ENCODE results near the gene EXTL2.
A peak's percentile ranks its signal among the peaks of the same experiment; 100 is the strongest.

The EXTL2 gene

DNA sequence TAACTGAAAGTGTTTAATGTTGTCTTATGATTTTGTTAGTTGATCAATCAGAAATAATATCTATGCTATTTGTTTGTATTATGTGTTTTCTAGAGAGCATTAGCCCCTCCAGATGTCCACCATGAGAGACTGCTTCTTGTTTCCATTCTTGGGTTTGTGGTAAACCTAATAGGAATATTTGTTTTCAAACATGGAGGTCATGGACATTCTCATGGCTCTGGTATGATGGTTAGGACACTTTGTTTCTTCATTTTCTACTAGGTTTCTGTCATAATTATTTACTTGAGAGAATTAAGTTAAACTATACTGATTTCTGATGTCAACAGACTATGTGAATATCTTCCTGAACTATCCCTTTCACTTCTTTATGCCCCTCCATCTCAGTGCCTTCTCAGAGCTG lies 17.4 kb upstream of the EXTL2 start:
- Histone ChIP-seq H2BK5ac (ENCODE audit: low read depth, low read length, poor library complexity, severe bottlenecking) (no peak overlapping the region), H3K4me2 (ENCODE audit: low read length, poor library complexity, severe bottlenecking) (no peak overlapping the region), H3K4me1 (ENCODE audit: control insufficient read depth, insufficient read depth, low read depth, low read length) (no peaks in the 10 kb centered on the region), H3K79me1 (replicated peaks; ENCODE audit: low read length, poor library complexity, severe bottlenecking) (peaks cover 2% of the 10 kb centered on the region), H2AK5ac (ENCODE audit: low read length, severe bottlenecking) (no peak overlapping the region), H4K91ac (ENCODE audit: low read length) (no peak overlapping the region), H4K8ac (ENCODE audit: low read length) (no peak overlapping the region), H3K23ac (ENCODE audit: low read length in 2 of 2) (no peak overlapping the region), H3K27ac (ENCODE audit: low read length, poor library complexity, severe bottlenecking) (no peak overlapping the region), H2BK15ac (ENCODE audit: low read depth, poor library complexity, severe bottlenecking) (no peak overlapping the region), H3K4me3 (ENCODE audit: insufficient read depth in 1 of 2, low read depth in 1 of 2, low read length in 2 of 2) (no peak overlapping the region), H3K4ac (ENCODE audit: low read depth in 1 of 2, low read length in 2 of 2) (no peak overlapping the region), H3K27me3 (ENCODE audit: control insufficient read depth in 1 of 2, insufficient read depth in 1 of 2, low read length in 2 of 2) (no peaks in the 10 kb centered on the region), H3K9me3 (ENCODE audit: control insufficient read depth, low read length) (no peaks in the 10 kb centered on the region), H2AFZ (ENCODE audit: low read depth, low read length) (no peak overlapping the region), H3K9ac (ENCODE audit: low read length) (no peak overlapping the region), H3K18ac (ENCODE audit: low read depth in 1 of 2, low read length in 2 of 2) (no peak overlapping the region), H2BK120ac (ENCODE audit: low read depth, low read length) (no peak overlapping the region), H3K36me3 (ENCODE audit: control insufficient read depth in 1 of 2, insufficient read depth in 2 of 2, low read depth in 1 of 2, low read length in 2 of 2) (peaks cover 7 to 95% of the 10 kb centered on the region in 2 experiments), H2BK12ac (ENCODE audit: low read length in 2 of 2) (no peak overlapping the region), H3K14ac (ENCODE audit: low read length in 2 of 2) (no peak overlapping the region)
- DNase-seq: peak; percentile 29

DNA sequence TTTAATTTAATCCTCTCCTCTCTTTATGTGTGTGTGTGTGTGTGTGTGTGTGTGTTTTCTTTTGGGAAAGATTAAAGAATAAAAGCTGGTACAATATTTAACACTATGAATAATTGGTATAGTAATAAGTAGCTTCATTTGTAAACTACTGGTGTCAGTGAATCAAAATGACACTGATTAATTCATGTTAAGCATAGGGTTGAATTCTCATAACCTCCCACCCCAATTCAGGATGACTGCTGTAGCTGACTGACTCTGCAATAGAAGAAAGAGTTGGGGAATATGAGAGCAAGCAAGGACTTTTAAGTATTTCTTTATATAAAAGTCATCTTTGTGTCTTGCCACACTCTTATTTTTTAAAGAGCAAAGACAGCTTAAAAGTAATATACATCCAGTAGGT lies 14.4 kb upstream of the EXTL2 start:
- no peak overlapping the region for H4K8ac ChIP-seq (ENCODE audit: low read length)
- no peak overlapping the region for H2AFZ ChIP-seq (ENCODE audit: low read depth, low read length)
- no peak overlapping the region for H2BK12ac ChIP-seq (ENCODE audit: low read length in 2 of 2)
- H2BK15ac ChIP-seq (ENCODE audit: low read depth, poor library complexity, severe bottlenecking): no peak overlapping the region
- H3K27me3 ChIP-seq (ENCODE audit: control insufficient read depth in 1 of 2, insufficient read depth in 1 of 2, low read length in 2 of 2): no peaks in the 10 kb centered on the region
- peaks cover 4% of the 10 kb centered on the region for H3K9me3 ChIP-seq (ENCODE audit: control insufficient read depth, low read length)
- H3K18ac ChIP-seq (ENCODE audit: low read depth in 1 of 2, low read length in 2 of 2): no peak overlapping the region
- no peak overlapping the region for H3K4ac ChIP-seq (ENCODE audit: low read depth in 1 of 2, low read length in 2 of 2)
- H2BK120ac ChIP-seq (ENCODE audit: low read depth, low read length): no peak overlapping the region
- no peak overlapping the region for H3K9ac ChIP-seq (ENCODE audit: low read length)
- DNase-seq: no peak
- peaks cover 11 to 94% of the 10 kb centered on the region in 2 experiments for H3K36me3 ChIP-seq (ENCODE audit: control insufficient read depth in 1 of 2, insufficient read depth in 2 of 2, low read depth in 1 of 2, low read length in 2 of 2)
- H3K4me1 ChIP-seq (ENCODE audit: control insufficient read depth, insufficient read depth, low read depth, low read length): no peaks in the 10 kb centered on the region
- no peak overlapping the region for H3K4me2 ChIP-seq (ENCODE audit: low read length, poor library complexity, severe bottlenecking)
- H2AK5ac ChIP-seq (ENCODE audit: low read length, severe bottlenecking): no peak overlapping the region
- no peak overlapping the region for H3K4me3 ChIP-seq (ENCODE audit: insufficient read depth in 1 of 2, low read depth in 1 of 2, low read length in 2 of 2)
- H3K27ac ChIP-seq (ENCODE audit: low read length, poor library complexity, severe bottlenecking): no peak overlapping the region
- peaks cover 11% of the 10 kb centered on the region for H3K79me1 ChIP-seq (replicated peaks; ENCODE audit: low read length, poor library complexity, severe bottlenecking)
- no peak overlapping the region for H3K23ac ChIP-seq (ENCODE audit: low read length in 2 of 2)
- no peak overlapping the region for H4K91ac ChIP-seq (ENCODE audit: low read length)
- H3K14ac ChIP-seq (ENCODE audit: low read length in 2 of 2): no peak overlapping the region
- no peak overlapping the region for H2BK5ac ChIP-seq (ENCODE audit: low read depth, low read length, poor library complexity, severe bottlenecking)

DNA sequence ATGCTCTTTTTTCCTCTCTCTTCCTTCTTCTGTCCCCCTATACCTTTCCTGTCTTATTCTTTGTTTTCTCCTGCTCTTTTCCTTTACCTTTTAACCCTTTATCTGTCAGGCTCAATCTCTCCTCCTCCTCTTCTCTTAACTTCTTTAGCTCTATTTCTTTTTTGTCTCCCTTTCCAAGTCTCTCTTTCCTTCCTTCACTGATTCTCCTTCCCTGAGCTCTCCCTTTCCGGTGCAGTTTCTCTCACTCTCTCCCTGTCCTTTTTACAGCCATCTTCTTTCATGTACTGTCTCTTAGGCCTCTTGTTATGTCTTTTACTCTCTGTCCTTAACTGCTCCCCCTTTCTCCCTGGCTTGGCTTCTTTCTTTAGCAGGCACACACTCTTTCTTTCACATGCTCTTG lies 13.2 kb upstream of the EXTL2 start:
- H3K4me1 ChIP-seq (ENCODE audit: control insufficient read depth, insufficient read depth, low read depth, low read length): no peaks in the 10 kb centered on the region
- H2AFZ ChIP-seq (ENCODE audit: low read depth, low read length): no peak overlapping the region
- no peak overlapping the region for H3K4me2 ChIP-seq (ENCODE audit: low read length, poor library complexity, severe bottlenecking)
- H2AK5ac ChIP-seq (ENCODE audit: low read length, severe bottlenecking): no peak overlapping the region
- no peaks in the 10 kb centered on the region for H3K27me3 ChIP-seq (ENCODE audit: control insufficient read depth in 1 of 2, insufficient read depth in 1 of 2, low read length in 2 of 2)
- peaks cover 4% of the 10 kb centered on the region for H3K9me3 ChIP-seq (ENCODE audit: control insufficient read depth, low read length)
- H3K4ac ChIP-seq (ENCODE audit: low read depth in 1 of 2, low read length in 2 of 2): no peak overlapping the region
- no peak overlapping the region for H3K4me3 ChIP-seq (ENCODE audit: insufficient read depth in 1 of 2, low read depth in 1 of 2, low read length in 2 of 2)
- H2BK12ac ChIP-seq (ENCODE audit: low read length in 2 of 2): no peak overlapping the region
- no peak overlapping the region for H3K23ac ChIP-seq (ENCODE audit: low read length in 2 of 2)
- no peak overlapping the region for H2BK120ac ChIP-seq (ENCODE audit: low read depth, low read length)
- no peak overlapping the region for H4K8ac ChIP-seq (ENCODE audit: low read length)
- H2BK15ac ChIP-seq (ENCODE audit: low read depth, poor library complexity, severe bottlenecking): no peak overlapping the region
- DNase-seq: no peak
- H3K9ac ChIP-seq (ENCODE audit: low read length): no peak overlapping the region
- H2BK5ac ChIP-seq (ENCODE audit: low read depth, low read length, poor library complexity, severe bottlenecking): no peak overlapping the region
- peaks cover 12% of the 10 kb centered on the region for H3K79me1 ChIP-seq (replicated peaks; ENCODE audit: low read length, poor library complexity, severe bottlenecking)
- peaks cover 9 to 90% of the 10 kb centered on the region in 2 experiments for H3K36me3 ChIP-seq (ENCODE audit: control insufficient read depth in 1 of 2, insufficient read depth in 2 of 2, low read depth in 1 of 2, low read length in 2 of 2)
- WGBS: 98% methylated on average over 1 of the region's 1 CpG
- H3K18ac ChIP-seq (ENCODE audit: low read depth in 1 of 2, low read length in 2 of 2): no peak overlapping the region
- no peak overlapping the region for H3K27ac ChIP-seq (ENCODE audit: low read length, poor library complexity, severe bottlenecking)
- H4K91ac ChIP-seq (ENCODE audit: low read length): no peak overlapping the region
- no peak overlapping the region for H3K14ac ChIP-seq (ENCODE audit: low read length in 2 of 2)

DNA sequence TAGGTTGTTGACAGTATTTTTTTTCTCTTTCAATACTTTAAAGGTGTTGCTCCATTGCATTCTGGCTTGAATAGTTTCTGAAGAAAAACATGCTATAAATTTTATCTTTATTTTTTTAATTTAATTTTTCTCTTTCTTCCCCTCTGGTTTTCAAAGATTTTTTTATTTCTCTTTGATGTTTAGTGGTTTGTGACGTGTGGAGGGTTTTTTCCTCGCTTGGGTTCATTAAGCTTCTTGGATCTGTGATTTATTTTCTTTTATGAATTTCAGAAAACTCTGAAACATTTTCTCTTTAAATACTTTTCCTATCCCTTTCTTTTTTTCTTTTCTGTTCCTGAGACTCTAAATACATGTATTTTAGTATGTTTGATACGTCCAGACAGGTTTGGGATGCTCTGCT lies 10.5 kb upstream of the EXTL2 start:
- no peak overlapping the region for H2AK5ac ChIP-seq (ENCODE audit: low read length, severe bottlenecking)
- H3K9ac ChIP-seq (ENCODE audit: low read length): no peak overlapping the region
- H2AFZ ChIP-seq (ENCODE audit: low read depth, low read length): no peak overlapping the region
- H3K18ac ChIP-seq (ENCODE audit: low read depth in 1 of 2, low read length in 2 of 2): no peak overlapping the region
- no peak overlapping the region for H4K91ac ChIP-seq (ENCODE audit: low read length)
- H2BK15ac ChIP-seq (ENCODE audit: low read depth, poor library complexity, severe bottlenecking): no peak overlapping the region
- H2BK120ac ChIP-seq (ENCODE audit: low read depth, low read length): no peak overlapping the region
- no peak overlapping the region for H3K4ac ChIP-seq (ENCODE audit: low read depth in 1 of 2, low read length in 2 of 2)
- H4K8ac ChIP-seq (ENCODE audit: low read length): no peak overlapping the region
- no peak overlapping the region for H2BK12ac ChIP-seq (ENCODE audit: low read length in 2 of 2)
- no peaks in the 10 kb centered on the region for H3K27me3 ChIP-seq (ENCODE audit: control insufficient read depth in 1 of 2, insufficient read depth in 1 of 2, low read length in 2 of 2)
- no CpG with 5 or more reads among the region's 3 CpGs for WGBS
- H3K14ac ChIP-seq (ENCODE audit: low read length in 2 of 2): no peak overlapping the region
- H3K23ac ChIP-seq (ENCODE audit: low read length in 2 of 2): no peak overlapping the region
- no peak overlapping the region for H3K4me3 ChIP-seq (ENCODE audit: insufficient read depth in 1 of 2, low read depth in 1 of 2, low read length in 2 of 2)
- DNase-seq: no peak
- no peak overlapping the region for H3K27ac ChIP-seq (ENCODE audit: low read length, poor library complexity, severe bottlenecking)
- peaks cover 16% of the 10 kb centered on the region for H3K79me1 ChIP-seq (replicated peaks; ENCODE audit: low read length, poor library complexity, severe bottlenecking)
- H2BK5ac ChIP-seq (ENCODE audit: low read depth, low read length, poor library complexity, severe bottlenecking): no peak overlapping the region
- no peaks in the 10 kb centered on the region for H3K4me1 ChIP-seq (ENCODE audit: control insufficient read depth, insufficient read depth, low read depth, low read length)
- H3K4me2 ChIP-seq (ENCODE audit: low read length, poor library complexity, severe bottlenecking): no peak overlapping the region
- H3K36me3 ChIP-seq (ENCODE audit: control insufficient read depth in 1 of 2, insufficient read depth in 2 of 2, low read depth in 1 of 2, low read length in 2 of 2): peaks cover 7 to 90% of the 10 kb centered on the region in 2 experiments
- peaks cover 4% of the 10 kb centered on the region for H3K9me3 ChIP-seq (ENCODE audit: control insufficient read depth, low read length)

Measured in mesenchymal stem cell (in vitro differentiated cells and primary cell).